Endothelial cell of umbilical vein (primary cell): ENCODE data around the gene ADARB2. TPM values are rescaled to one million over a fixed set of nuclear protein-coding genes. Genes with fewer than 3 reads are reported as not detected.

Experiments used
- BruUV-seq: library from RNA; stranded (reverse); fragments of 400-500 nt; replicated peaks from 2 replicates; lab custom pipeline; 2021; lab: Mats Ljungman, UMichigan
- CTCF ChIA-PET: fragments of 300-600, 350-600 bp; sonication (Branson Sonifier 250); formaldehyde crosslinking; loops from one replicate; lab custom pipeline; 2021; ENCODE audit warnings: antibody characterized with exemption, inconsistent platforms; lab: Charles Lee
- POLR2A ChIA-PET: fragments of 300-600, 350-600 bp; sonication (Branson Sonifier 250); formaldehyde crosslinking; loops from one replicate; lab custom pipeline; 2021; ENCODE audit warnings: antibody characterized with exemption, inconsistent platforms; lab: Charles Lee
- DNase-seq: peaks from one replicate; pipeline ENCODE4 v3.0.0-alpha.2; 2011; ENCODE audit warnings: low read depth, low spot score
- FAIRE-seq: peaks from 2 replicates; lab custom pipeline; 2011; peaks lifted over from hg19 to GRCh38; lab: Jason Lieb, UNC
- H2AFZ ChIP-seq: 2 replicates; pipeline ENCODE4 v1.6.0; 2012; ENCODE audit warnings: low read depth, low read length, control low read depth, inconsistent platforms
- H3K27ac ChIP-seq: 2 replicates; pipeline ENCODE4 v1.5.1; 2011; ENCODE audit warnings: low read depth, mild to moderate bottlenecking, control low read depth, low read length, moderate library complexity; ENCODE audit not compliant: insufficient read depth
- H3K27me3 ChIP-seq, 2 experiments: 2 replicates each; pipeline versions ENCODE4 v1.6.0 to v1.6.1; 2011; ENCODE audit warnings: low read length in 2 of 2, mixed read lengths in 1 of 2; ENCODE audit not compliant: control insufficient read depth in 2 of 2, insufficient read depth in 2 of 2
- H3K36me3 ChIP-seq, 2 experiments: 2 replicates in 1 of 2; 3 replicates in 1 of 2; pipeline ENCODE4 v1.5.1; 2011; ENCODE audit warnings: low read length in 2 of 2, mild to moderate bottlenecking in 1 of 2, moderate library complexity in 1 of 2; ENCODE audit not compliant: control insufficient read depth in 2 of 2, insufficient read depth in 2 of 2; ENCODE audit errors: extremely low read depth in 1 of 2
- H3K4me1 ChIP-seq: 3 replicates; pipeline ENCODE4 v1.5.1; 2011; ENCODE audit warnings: mild to moderate bottlenecking, low read length; ENCODE audit not compliant: control insufficient read depth, insufficient read depth; ENCODE audit errors: extremely low read depth
- H3K4me2 ChIP-seq: 2 replicates; pipeline ENCODE4 v1.6.1; 2011; ENCODE audit warnings: low read length, control low read depth, mixed read lengths; ENCODE audit not compliant: insufficient read depth
- H3K4me3 ChIP-seq, 3 experiments: fragments of 200-600 bp in 1 of 3; sonication (generic), shearing (Covaris generic) in 1 of 3; replicated peaks in 1 of 3; 2 replicates each; pipeline ENCODE4 v1.5.1; 2011 to 2016; ENCODE audit warnings: control low read depth in 3 of 3, low read length in 3 of 3, mild to moderate bottlenecking in 2 of 3, inconsistent platforms in 1 of 3, low read depth in 1 of 3, moderate library complexity in 1 of 3; ENCODE audit not compliant: insufficient read depth in 1 of 3
- H3K79me2 ChIP-seq: 2 replicates; pipeline ENCODE4 v1.6.0; 2012; ENCODE audit warnings: low read length, inconsistent platforms; ENCODE audit not compliant: control insufficient read depth, insufficient read depth
- H3K9ac ChIP-seq: replicated peaks from 2 replicates; pipeline ENCODE3; 2011; ENCODE audit warnings: low read length, control low read depth; ENCODE audit not compliant: insufficient read depth; ENCODE audit errors: extremely low read depth
- H3K9me1 ChIP-seq: replicated peaks from 3 replicates; pipeline ENCODE4 v1.6.0; 2011; ENCODE audit warnings: mild to moderate bottlenecking, low read length; ENCODE audit not compliant: control insufficient read depth, insufficient read depth; ENCODE audit errors: extremely low read depth
- H3K9me3 ChIP-seq: replicated peaks from 2 replicates; pipeline ENCODE4 v1.5.1; 2012; ENCODE audit warnings: low read length, inconsistent platforms; ENCODE audit not compliant: control insufficient read depth, insufficient read depth
- H4K20me1 ChIP-seq: replicated peaks from 2 replicates; pipeline ENCODE3; 2011; ENCODE audit warnings: mild to moderate bottlenecking, low read length; ENCODE audit not compliant: control insufficient read depth, insufficient read depth; ENCODE audit errors: extremely low read depth
- EZH2 ChIP-seq: IDR thresholded peaks from 2 replicates; pipeline ENCODE4 v1.6.1; 2012; ENCODE audit warnings: borderline replicate concordance, low read depth, mild to moderate bottlenecking, moderate library complexity, low read length, inconsistent platforms; ENCODE audit not compliant: severe bottlenecking
- FOS ChIP-seq: IDR thresholded peaks from 2 replicates; pipeline ENCODE4 v1.6.1; 2011; ENCODE audit warnings: mild to moderate bottlenecking, low read length, moderate library complexity, borderline replicate concordance; ENCODE audit not compliant: insufficient read depth
- GATA2 ChIP-seq: IDR thresholded peaks from 2 replicates; pipeline ENCODE4 v1.7.0; 2011; ENCODE audit warnings: low read depth, mild to moderate bottlenecking, moderate library complexity, mixed read lengths, low read length; ENCODE audit not compliant: insufficient read length, insufficient read depth
- JUN ChIP-seq: IDR thresholded peaks from 2 replicates; pipeline ENCODE4 v1.6.1; 2011; ENCODE audit warnings: borderline replicate concordance, low read depth; ENCODE audit not compliant: insufficient read length, insufficient read depth
- MYC ChIP-seq: IDR thresholded peaks from one replicate; pipeline ENCODE4 v1.6.1; 2011; ENCODE audit warnings: mild to moderate bottlenecking, low read depth, low read length
- POLR2A ChIP-seq: IDR thresholded peaks from 2 replicates; pipeline ENCODE4 v1.6.1; 2012; ENCODE audit warnings: low read depth, mild to moderate bottlenecking, control low read depth, low read length
- POLR2AphosphoS5 ChIP-seq: IDR thresholded peaks from 2 replicates; pipeline ENCODE4 v1.6.1; 2012; ENCODE audit warnings: low read depth, mild to moderate bottlenecking, control low read depth, low read length, moderate library complexity; ENCODE audit not compliant: insufficient read depth
- dilution Hi-C: fragments of 300-500 bp; cut with MboI; formaldehyde crosslinking; loops from one replicate; pipeline ENCODE4 v1.15.0; 2019; ENCODE audit warnings: low sequenced_read_pairs; ENCODE audit not compliant: extremely low pct_ligation_motif_present
- intact Hi-C: fragments of 100-400 bp; cut with micrococcal nuclease; formaldehyde crosslinking; loops from one replicate; pipeline ENCODE4 v1.10.0; 2022
- polyA plus RNA-seq, 4 experiments: library from polyadenylated mRNA; depleted of rRNA in 3 of 4; stranded (reverse) in 3 of 4; unstranded in 1 of 4; fragments of >200 nt; gene quantifications; 2 replicates each; pipeline versions ENCODE4 v1.2.1 to v1.2.3, GENCODE V29; 2011 to 2012; ENCODE audit warnings: missing spikeins in 1 of 4
- total RNA-seq: library from RNA; stranded (reverse); gene quantifications from 2 replicates; pipeline ENCODE4 v1.2.3, GENCODE V29; 2021
- TF ChIP-seq, protein P1 (sequence below), 2 donors: IDR thresholded peaks; 1 replicate in 1 of 2; 2 replicates in 1 of 2; pipeline ENCODE4 v1.5.1; 2011; ENCODE audit warnings: low read length in 2 of 2, mild to moderate bottlenecking in 2 of 2, moderate library complexity in 2 of 2, control low read depth in 1 of 2, inconsistent platforms in 1 of 2, low read depth in 1 of 2; ENCODE audit not compliant: insufficient read depth in 1 of 2; ENCODE audit errors: extremely low read depth in 1 of 2
- TF ChIP-seq, protein P2 (sequence below): IDR thresholded peaks from 2 replicates; pipeline ENCODE4 v1.6.1; 2011; ENCODE audit not compliant: insufficient read depth, insufficient read length

Gene ADARB2
- total and polyA plus RNA-seq, 2 donors (not counting 3 experiments of a cell fraction or from before 2014, with no cell fraction given) = not detected

DNA sequence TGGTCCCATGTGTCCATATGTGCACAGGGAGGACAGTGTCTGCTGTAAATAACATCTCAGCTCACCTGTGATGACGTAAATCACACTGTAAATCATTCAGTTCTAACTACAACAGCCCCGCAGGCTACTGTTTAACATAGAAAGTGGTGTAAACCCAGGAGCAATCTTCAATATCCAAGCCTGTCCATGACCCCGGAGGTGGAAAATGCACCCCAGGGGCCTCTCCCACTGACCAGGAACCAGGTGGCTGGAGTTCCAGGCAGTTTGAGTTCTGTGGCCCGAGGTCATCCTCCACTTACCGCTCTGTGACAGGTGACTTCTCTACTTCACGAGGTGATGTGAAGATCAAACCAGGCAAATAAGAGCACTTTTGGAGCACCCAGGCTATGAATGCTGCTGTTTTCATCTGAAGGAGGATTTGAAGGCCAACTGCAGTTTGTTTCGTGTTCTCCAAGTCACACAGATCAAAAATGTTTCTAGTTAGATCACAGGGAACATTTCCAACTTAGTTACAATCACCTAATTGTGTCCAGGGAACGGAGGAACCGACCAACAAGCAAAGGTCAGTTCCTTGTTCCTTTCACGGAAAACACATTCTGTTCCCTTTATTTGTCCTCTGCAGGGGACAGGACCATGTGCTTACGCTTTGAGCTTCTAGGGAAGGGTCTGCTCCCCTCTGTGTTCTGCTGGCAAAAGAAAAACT is 549.3 kb downstream of the ADARB2 start:
- Histone ChIP-seq H3K27me3 (no peaks in the 10 kb centered on the region), H3K9ac (no peak overlapping the region), H2AFZ (no peak overlapping the region), H3K27ac (no peak overlapping the region), H3K4me1 (no peaks in the 10 kb centered on the region), H3K9me3 (no peaks in the 10 kb centered on the region), H3K4me2 (no peak overlapping the region), H3K4me3 (no peak overlapping the region), H3K36me3 (no peaks in the 10 kb centered on the region), H4K20me1 (no peaks in the 10 kb centered on the region), H3K79me2 (no peaks in the 10 kb centered on the region), H3K9me1 (no peaks in the 10 kb centered on the region)
- ChIA-PET POLR2A (no interaction called here), CTCF (no interaction called here)
- DNase-seq (no peak), FAIRE-seq (no peak)
- TF ChIP-seq, protein P1, sequence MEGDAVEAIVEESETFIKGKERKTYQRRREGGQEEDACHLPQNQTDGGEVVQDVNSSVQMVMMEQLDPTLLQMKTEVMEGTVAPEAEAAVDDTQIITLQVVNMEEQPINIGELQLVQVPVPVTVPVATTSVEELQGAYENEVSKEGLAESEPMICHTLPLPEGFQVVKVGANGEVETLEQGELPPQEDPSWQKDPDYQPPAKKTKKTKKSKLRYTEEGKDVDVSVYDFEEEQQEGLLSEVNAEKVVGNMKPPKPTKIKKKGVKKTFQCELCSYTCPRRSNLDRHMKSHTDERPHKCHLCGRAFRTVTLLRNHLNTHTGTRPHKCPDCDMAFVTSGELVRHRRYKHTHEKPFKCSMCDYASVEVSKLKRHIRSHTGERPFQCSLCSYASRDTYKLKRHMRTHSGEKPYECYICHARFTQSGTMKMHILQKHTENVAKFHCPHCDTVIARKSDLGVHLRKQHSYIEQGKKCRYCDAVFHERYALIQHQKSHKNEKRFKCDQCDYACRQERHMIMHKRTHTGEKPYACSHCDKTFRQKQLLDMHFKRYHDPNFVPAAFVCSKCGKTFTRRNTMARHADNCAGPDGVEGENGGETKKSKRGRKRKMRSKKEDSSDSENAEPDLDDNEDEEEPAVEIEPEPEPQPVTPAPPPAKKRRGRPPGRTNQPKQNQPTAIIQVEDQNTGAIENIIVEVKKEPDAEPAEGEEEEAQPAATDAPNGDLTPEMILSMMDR (IDR thresholded peaks at IDR 0.05; ENCODE audit: extremely low read depth in 1 of 2, insufficient read depth in 1 of 2, low read depth in 1 of 2, low read length in 2 of 2) = no peak
- no peak for TF ChIP-seq MYC
- TF ChIP-seq POLR2AphosphoS5 = no peak
- TF ChIP-seq, protein P2, sequence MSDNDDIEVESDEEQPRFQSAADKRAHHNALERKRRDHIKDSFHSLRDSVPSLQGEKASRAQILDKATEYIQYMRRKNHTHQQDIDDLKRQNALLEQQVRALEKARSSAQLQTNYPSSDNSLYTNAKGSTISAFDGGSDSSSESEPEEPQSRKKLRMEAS = no peak
- no peak for TF ChIP-seq EZH2
- no peak for TF ChIP-seq GATA2
- no peak for TF ChIP-seq JUN
- TF ChIP-seq POLR2A = no peak
- no peak for TF ChIP-seq FOS
- intact Hi-C loops = no loop called here
- no TSS peak for BruUV-seq
- dilution Hi-C loops = no loop called here
